NAMALWA (cell line): ENCODE measurements around the gene IFNA17.
"Not testable (repeated sequence)": the region's sequence is repeated elsewhere in the genome, so short reads cannot be mapped to it uniquely, and the experiment has no call there.

Experiments used
- DNase-seq: peaks from one replicate; pipeline ENCODE4 v3.0.0-alpha.2; 2015; ENCODE audit warnings: low spot score

The IFNA17 gene

GRCh38 chr9:21210311-21210710 is 17.7 kb downstream of the IFNA17 start:
- DNase-seq: no peak

GRCh38 chr9:21207043-21207442 is 21.0 kb downstream of the IFNA17 start, which contains the start of gene IFNA10:
IFNA10 (minus strand) TSS chr9:21207143; CDS start chr9:21207097, 46 bp downstream.
- DNase-seq: not testable (repeated sequence)

- no peak for DNase-seq
Observed at GRCh38 chr9:21205204-21205603, 22.8 kb downstream of the IFNA17 start.

GRCh38 chr9:21202105-21202504 is 25.9 kb downstream of the IFNA17 start, which contains the start of gene IFNA7:
IFNA7 (minus strand) TSS chr9:21202205; CDS start chr9:21202165, 40 bp downstream.
- DNase-seq: not testable (repeated sequence)

- DNase-seq: peak; percentile 68
Observed at GRCh38 chr9:21194867-21195776, 32.9 kb downstream of the IFNA17 start.

- not testable (repeated sequence) for DNase-seq
Observed at GRCh38 chr9:21187487-21187886, 40.5 kb downstream of the IFNA17 start, which contains the start of gene IFNA4. IFNA4 (minus strand) TSS chr9:21187587; CDS start chr9:21187531, 56 bp downstream.

GRCh38 chr9:21182810-21183736 is 44.9 kb downstream of the IFNA17 start:
- DNase-seq: peak; percentile 69
